ENCODE data around the gene SETBP1. TPM values are rescaled to one million over a fixed set of nuclear protein-coding genes. Genes with fewer than 3 reads are reported as not detected.

SETBP1 gene
- total and polyA plus RNA-seq, 9 of the 15 experiments (the other 6 are each of a cell fraction or from before 2014, with no cell fraction given), result under 0.01 to 0.13 (median 0.04) TPM

- no peaks in the 10 kb centered on the region for H4K20me1 ChIP-seq (replicated peaks; ENCODE audit: control insufficient read depth, insufficient read depth, low read length)
- no peaks in the 10 kb centered on the region for H3K36me3 ChIP-seq (ENCODE audit: control insufficient read depth, insufficient read depth, low read length)
- FAIRE-seq (no peak), DNase-seq (ENCODE audit: extremely low read depth in 1 of 4, low spot score in 3 of 4) (no peak), ATAC-seq (no peak)
- no peak overlapping the region for H3K4me2 ChIP-seq (ENCODE audit: insufficient read depth, low read length)
- intact Hi-C loops (cut with micrococcal nuclease), result no loop called here
- POLR2A ChIA-PET, result no interaction called here
- H3K27me3 ChIP-seq (ENCODE audit: control insufficient read depth in 2 of 2, insufficient read depth in 2 of 2, low read length in 2 of 2), result no peaks in the 10 kb centered on the region; a peak in 1 of 5 replicates
- no peaks in the 10 kb centered on the region for H3K9me3 ChIP-seq (replicated peaks; ENCODE audit: control insufficient read depth, insufficient read depth, low read depth, low read length)
- TF ChIP-seq ELF4 (CRISPR knock-in tag; IDR thresholded peaks at IDR 0.05) (no peak), ZC3H4 (CRISPR knock-in tag; IDR thresholded peaks at IDR 0.05; ENCODE audit: borderline replicate concordance) (no peak), MAFK (IDR thresholded peaks at IDR 0.05; ENCODE audit: low read length) (no peak), ZNF707 (CRISPR knock-in tag; conservative IDR thresholded peaks at IDR 0.05) (no peak), RFX1 (IDR thresholded peaks at IDR 0.05) (no peak), RAD51 (IDR thresholded peaks at IDR 0.05; ENCODE audit: borderline replicate concordance, low read depth) (no peak), MCM5 (IDR thresholded peaks at IDR 0.05; ENCODE audit: low read depth) (no peak), HDAC8 (tag; IDR thresholded peaks at IDR 0.05) (no peak), JUNB (CRISPR knock-in tag; conservative IDR thresholded peaks at IDR 0.05) (no peak), HDGF (IDR thresholded peaks at IDR 0.05) (no peak), PYGO2 (tag; IDR thresholded peaks at IDR 0.05) (no peak), MXD1 (CRISPR knock-in tag; IDR thresholded peaks at IDR 0.05; ENCODE audit: borderline replicate concordance, poor library complexity, severe bottlenecking) (no peak), TFAM (CRISPR knock-in tag; conservative IDR thresholded peaks at IDR 0.05) (no peak), BCL6 (CRISPR knock-in tag; IDR thresholded peaks at IDR 0.05) (no peak), ZNF282 (CRISPR knock-in tag; IDR thresholded peaks at IDR 0.05) (no peak)
- TF ChIP-seq, protein P1, sequence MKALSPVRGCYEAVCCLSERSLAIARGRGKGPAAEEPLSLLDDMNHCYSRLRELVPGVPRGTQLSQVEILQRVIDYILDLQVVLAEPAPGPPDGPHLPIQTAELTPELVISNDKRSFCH (CRISPR knock-in tag; IDR thresholded peaks at IDR 0.05), result no peak
- TF ChIP-seq, protein P1 (tag; IDR thresholded peaks at IDR 0.05), result no peak
- TF ChIP-seq, protein P2, sequence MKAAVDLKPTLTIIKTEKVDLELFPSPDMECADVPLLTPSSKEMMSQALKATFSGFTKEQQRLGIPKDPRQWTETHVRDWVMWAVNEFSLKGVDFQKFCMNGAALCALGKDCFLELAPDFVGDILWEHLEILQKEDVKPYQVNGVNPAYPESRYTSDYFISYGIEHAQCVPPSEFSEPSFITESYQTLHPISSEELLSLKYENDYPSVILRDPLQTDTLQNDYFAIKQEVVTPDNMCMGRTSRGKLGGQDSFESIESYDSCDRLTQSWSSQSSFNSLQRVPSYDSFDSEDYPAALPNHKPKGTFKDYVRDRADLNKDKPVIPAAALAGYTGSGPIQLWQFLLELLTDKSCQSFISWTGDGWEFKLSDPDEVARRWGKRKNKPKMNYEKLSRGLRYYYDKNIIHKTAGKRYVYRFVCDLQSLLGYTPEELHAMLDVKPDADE (conservative IDR thresholded peaks at IDR 0.05; ENCODE audit: control insufficient read depth, low read depth, low read length), result no peak
- TF ChIP-seq, protein P3, sequence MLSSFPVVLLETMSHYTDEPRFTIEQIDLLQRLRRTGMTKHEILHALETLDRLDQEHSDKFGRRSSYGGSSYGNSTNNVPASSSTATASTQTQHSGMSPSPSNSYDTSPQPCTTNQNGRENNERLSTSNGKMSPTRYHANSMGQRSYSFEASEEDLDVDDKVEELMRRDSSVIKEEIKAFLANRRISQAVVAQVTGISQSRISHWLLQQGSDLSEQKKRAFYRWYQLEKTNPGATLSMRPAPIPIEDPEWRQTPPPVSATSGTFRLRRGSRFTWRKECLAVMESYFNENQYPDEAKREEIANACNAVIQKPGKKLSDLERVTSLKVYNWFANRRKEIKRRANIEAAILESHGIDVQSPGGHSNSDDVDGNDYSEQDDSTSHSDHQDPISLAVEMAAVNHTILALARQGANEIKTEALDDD (IDR thresholded peaks at IDR 0.05), result no peak
- no peaks in the 10 kb centered on the region for H3K79me2 ChIP-seq (ENCODE audit: control insufficient read depth, insufficient read depth, low read length)
- no peak overlapping the region for H3K9ac ChIP-seq (ENCODE audit: insufficient read depth in 1 of 2, low read depth in 2 of 2, low read length in 2 of 2)
- no peaks in the 10 kb centered on the region for H3K4me1 ChIP-seq (replicated peaks in 1 of 2; ENCODE audit: control insufficient read depth in 2 of 2, insufficient read depth in 2 of 2, low read length in 2 of 2)
- no TSS peak for BruUV-seq (replicated peaks)
- no peak overlapping the region for H2AFZ ChIP-seq (ENCODE audit: low read depth, low read length)
- in situ Hi-C loops (cut with MboI), result no loop called here
- CTCF ChIA-PET (ENCODE audit: low intra/inter-chr PET ratio), result no interaction called here
- H3K27ac ChIP-seq (ENCODE audit: extremely low read depth, low read depth, low read length), result no peak overlapping the region
- 0% methylated on average over 6 of the region's 6 CpGs for whole genome bisulfite sequencing (ENCODE audit: insufficient coverage, low coverage, missing lambda C conversion rate)
- no peaks in the 10 kb centered on the region for H3K9me1 ChIP-seq (ENCODE audit: control insufficient read depth, insufficient read depth, low read length)
- no peak overlapping the region for H3K4me3 ChIP-seq
Measured at GRCh38 chr18:44786688-44787087, 106.0 kb downstream of the SETBP1 start.
